ENCODE measurements around the gene BCLAF1.

Gene BCLAF1
- total RNA-seq, result 566 to 935 (median 734) reads per million in 4 donors

- peak; percentile 99 to 100 (median 99) for DNase-seq
Observed at GRCh38 chr6:136289579-136290409, at the start of gene BCLAF1. Gene BCLAF1, minus strand, starts transcription at chr6:136289846. Its CDS starts 9,980 bp downstream, at chr6:136279866.

- no peak for DNase-seq
Observed at GRCh38 chr6:136338486-136338885, 48.8 kb upstream of the BCLAF1 start.

GRCh38 chr6:136337606-136338005, 48.0 kb upstream of the BCLAF1 start:
- no peak for DNase-seq

GRCh38 chr6:136337121-136337520, 47.5 kb upstream of the BCLAF1 start:
- DNase-seq, result no peak

GRCh38 chr6:136335736-136336363, 46.2 kb upstream of the BCLAF1 start:
- no peak for DNase-seq

GRCh38 chr6:136334853-136335252, 45.2 kb upstream of the BCLAF1 start:
- DNase-seq, result no peak

GRCh38 chr6:136334465-136334846, 44.8 kb upstream of the BCLAF1 start:
- no peak for DNase-seq

GRCh38 chr6:136333824-136334464, 44.3 kb upstream of the BCLAF1 start:
- DNase-seq, result no peak

GRCh38 chr6:136331461-136331860, 41.8 kb upstream of the BCLAF1 start:
- no peak for DNase-seq

- DNase-seq, result no peak
Observed at GRCh38 chr6:136330634-136331033, 41.0 kb upstream of the BCLAF1 start.

GRCh38 chr6:136326038-136326553, 36.5 kb upstream of the BCLAF1 start:
- no peak for DNase-seq

GRCh38 chr6:136324686-136325380, 35.2 kb upstream of the BCLAF1 start:
- DNase-seq, result no peak

GRCh38 chr6:136323431-136324112, 33.9 kb upstream of the BCLAF1 start:
- DNase-seq, result no peak

- DNase-seq, result no peak
Observed at GRCh38 chr6:136319732-136320131, 30.1 kb upstream of the BCLAF1 start.

GRCh38 chr6:136318676-136319075, 29.0 kb upstream of the BCLAF1 start:
- no peak for DNase-seq

- no peak for DNase-seq
Observed at GRCh38 chr6:136317971-136318370, 28.3 kb upstream of the BCLAF1 start.

GRCh38 chr6:136317021-136317694, 27.5 kb upstream of the BCLAF1 start:
- peak; percentile 16 to 59 (median 36) for DNase-seq

- DNase-seq, result no peak
Observed at GRCh38 chr6:136315594-136315993, 25.9 kb upstream of the BCLAF1 start.

GRCh38 chr6:136312975-136313374, 23.3 kb upstream of the BCLAF1 start:
- DNase-seq, result no peak

GRCh38 chr6:136309729-136310311, 20.2 kb upstream of the BCLAF1 start:
- no peak for DNase-seq

GRCh38 chr6:136309171-136309570, 19.5 kb upstream of the BCLAF1 start:
- no peak for DNase-seq

Measured in T-helper 1 cell (primary cell).